Neural progenitor cell (in vitro differentiated cells): ENCODE measurements around the gene LIF. TPM values are rescaled to one million over a fixed set of nuclear protein-coding genes. Genes with fewer than 3 reads are reported as not detected.

Experiments used
- DNase-seq: peaks from one replicate; pipeline ENCODE4 v3.0.0-alpha.2; 2016; ENCODE audit warnings: low spot score
- H2AFZ ChIP-seq: fragments of 200-600 bp; sonication (generic); replicated peaks from 2 replicates; pipeline ENCODE4 v1.6.1; 2016; ENCODE audit warnings: antibody characterized with exemption
- H3F3A ChIP-seq: fragments of 200-600 bp; sonication (generic); 2 replicates; pipeline ENCODE4 v1.6.1; 2016; ENCODE audit warnings: antibody characterized with exemption, low read depth
- H3K27ac ChIP-seq: fragments of 200-600 bp; sonication (generic); 2 replicates; pipeline ENCODE4 v1.5.1; 2016; ENCODE audit warnings: mild to moderate bottlenecking
- H3K27me3 ChIP-seq: fragments of 200-600 bp; sonication (generic); 2 replicates; pipeline ENCODE4 v1.6.1; 2016; ENCODE audit warnings: mild to moderate bottlenecking, moderate library complexity
- H3K36me3 ChIP-seq: fragments of 200-600 bp; sonication (generic); 2 replicates; pipeline ENCODE4 v1.5.1; 2016
- H3K4me1 ChIP-seq: fragments of 200-600 bp; sonication (generic); 2 replicates; pipeline ENCODE4 v1.6.1; 2016; ENCODE audit warnings: mixed run types
- H3K4me2 ChIP-seq: fragments of 200-600 bp; sonication (generic); 2 replicates; pipeline ENCODE4 v1.6.1; 2016
- H3K4me3 ChIP-seq: fragments of 200-600 bp; sonication (generic); 2 replicates; pipeline ENCODE4 v1.5.1; 2016
- H3K79me2 ChIP-seq: fragments of 200-600 bp; sonication (generic); 2 replicates; pipeline ENCODE4 v1.6.1; 2016; ENCODE audit warnings: low read depth
- H3K9ac ChIP-seq: fragments of 200-600 bp; sonication (generic); 2 replicates; pipeline ENCODE4 v1.6.1; 2016
- H3K9me3 ChIP-seq: fragments of 200-600 bp; sonication (generic); 2 replicates; pipeline ENCODE4 v1.5.1; 2016; ENCODE audit warnings: low read depth
- H4K20me1 ChIP-seq: fragments of 200-600 bp; sonication (generic); 2 replicates; pipeline ENCODE4 v1.6.1; 2016; ENCODE audit warnings: low read depth
- H3K27ac Mint-ChIP-seq: 3 replicates; pipeline ENCODE4 v1.8.0; 2021; ENCODE audit warnings: mixed read lengths
- H3K27me3 Mint-ChIP-seq: 2 replicates; pipeline ENCODE4 v1.8.0; 2022; ENCODE audit warnings: low read depth, mild to moderate bottlenecking, inconsistent platforms, moderate library complexity, mixed read lengths; ENCODE audit not compliant: insufficient read depth
- H3K36me3 Mint-ChIP-seq: 3 replicates; pipeline ENCODE4 v1.8.0; 2021; ENCODE audit warnings: mixed read lengths
- H3K4me1 Mint-ChIP-seq: 3 replicates; pipeline ENCODE4 v1.8.0; 2021; ENCODE audit warnings: mixed read lengths
- H3K4me3 Mint-ChIP-seq: 3 replicates; pipeline ENCODE4 v1.8.0; 2021; ENCODE audit warnings: mild to moderate bottlenecking, moderate library complexity, mixed read lengths
- H3K9me3 Mint-ChIP-seq: 3 replicates; pipeline ENCODE4 v1.8.0; 2020; ENCODE audit warnings: mixed read lengths
- CTCF ChIP-seq: fragments of 200-600 bp; sonication (generic); IDR thresholded peaks from 2 replicates; pipeline ENCODE4 v1.5.1; 2017; ENCODE audit warnings: antibody characterized with exemption, mild to moderate bottlenecking
- EZH2 ChIP-seq: fragments of 200-600 bp; sonication (generic); IDR thresholded peaks from 2 replicates; pipeline ENCODE4 v1.6.1; 2017; ENCODE audit warnings: antibody characterized with exemption, mild to moderate bottlenecking, moderate library complexity
- EZH2phosphoT487 ChIP-seq: fragments of 200-600 bp; sonication (generic); IDR thresholded peaks from 2 replicates; pipeline ENCODE4 v1.6.1; 2017; ENCODE audit warnings: antibody characterized with exemption
- total RNA-seq: library from RNA; depleted of rRNA; stranded (reverse); fragments of >200 nt; gene quantifications from 2 replicates; pipeline ENCODE4 v1.2.3, GENCODE V29; 2015; ENCODE audit warnings: low replicate concordance

The LIF gene
- total RNA-seq, 1 donor from 2014 or later = 0.21 TPM

GRCh38 chr22:30294830-30295229 is 48.3 kb upstream of the LIF start:
- H3K4me1 Mint-ChIP-seq = no peaks in the 10 kb centered on the region
- Histone ChIP-seq H3K9ac (no peak overlapping the region), H3K27ac (no peak overlapping the region), H3K36me3 (no peaks in the 10 kb centered on the region), H3F3A (peaks cover 11% of the 10 kb centered on the region), H3K4me1 (peaks cover 10% of the 10 kb centered on the region), H3K27me3 (no peaks in the 10 kb centered on the region), H3K4me3 (no peak overlapping the region), H4K20me1 (no peaks in the 10 kb centered on the region), H2AFZ (no peak overlapping the region), H3K9me3 (no peaks in the 10 kb centered on the region), H3K4me2 (no peak overlapping the region), H3K79me2 (no peaks in the 10 kb centered on the region)
- peaks cover 2% of the 10 kb centered on the region for H3K27me3 Mint-ChIP-seq
- H3K9me3 Mint-ChIP-seq = no peaks in the 10 kb centered on the region
- no peak overlapping the region for H3K27ac Mint-ChIP-seq
- TF ChIP-seq CTCF (no peak), EZH2 (no peak), EZH2phosphoT487 (no peak)
- DNase-seq = no peak
- no peak overlapping the region for H3K4me3 Mint-ChIP-seq
- no peaks in the 10 kb centered on the region for H3K36me3 Mint-ChIP-seq

GRCh38 chr22:30294066-30294465 is 47.5 kb upstream of the LIF start:
- no peaks in the 10 kb centered on the region for H3K27me3 ChIP-seq
- Mint-ChIP-seq H3K36me3 (no peaks in the 10 kb centered on the region), H3K27ac (no peak overlapping the region), H3K27me3 (peaks cover 2% of the 10 kb centered on the region), H3K4me1 (no peaks in the 10 kb centered on the region), H3K4me3 (no peak overlapping the region), H3K9me3 (no peaks in the 10 kb centered on the region)
- H3K9me3 ChIP-seq = no peaks in the 10 kb centered on the region
- no peaks in the 10 kb centered on the region for H3K36me3 ChIP-seq
- no peak overlapping the region for H3K4me2 ChIP-seq
- no peak for TF ChIP-seq EZH2phosphoT487
- TF ChIP-seq CTCF = no peak
- TF ChIP-seq EZH2 = no peak
- no peak overlapping the region for H3K27ac ChIP-seq
- peaks cover 10% of the 10 kb centered on the region for H3K4me1 ChIP-seq
- H3K9ac ChIP-seq = no peak overlapping the region
- DNase-seq = no peak
- no peak overlapping the region for H3K4me3 ChIP-seq
- H3F3A ChIP-seq = peaks cover 16% of the 10 kb centered on the region
- no peak overlapping the region for H2AFZ ChIP-seq
- no peaks in the 10 kb centered on the region for H4K20me1 ChIP-seq
- no peaks in the 10 kb centered on the region for H3K79me2 ChIP-seq

- H3K36me3 Mint-ChIP-seq = no peaks in the 10 kb centered on the region
- H2AFZ ChIP-seq = no peak overlapping the region
- no peaks in the 10 kb centered on the region for H3K27me3 ChIP-seq
- no peaks in the 10 kb centered on the region for H3K36me3 ChIP-seq
- TF ChIP-seq EZH2 (no peak), CTCF (no peak), EZH2phosphoT487 (no peak)
- no peaks in the 10 kb centered on the region for H3K79me2 ChIP-seq
- H3K27ac ChIP-seq = no peak overlapping the region
- no peak overlapping the region for H3K4me2 ChIP-seq
- no peak overlapping the region for H3K4me3 ChIP-seq
- H3K9ac ChIP-seq = no peak overlapping the region
- no peaks in the 10 kb centered on the region for H4K20me1 ChIP-seq
- no peaks in the 10 kb centered on the region for H3K9me3 Mint-ChIP-seq
- H3K9me3 ChIP-seq = no peaks in the 10 kb centered on the region
- H3F3A ChIP-seq = peaks cover 26% of the 10 kb centered on the region
- no peak overlapping the region for H3K4me3 Mint-ChIP-seq
- peaks cover 17% of the 10 kb centered on the region for H3K4me1 ChIP-seq
- H3K27ac Mint-ChIP-seq = no peak overlapping the region
- peaks cover 6% of the 10 kb centered on the region for H3K27me3 Mint-ChIP-seq
- DNase-seq = no peak
- peaks cover 5% of the 10 kb centered on the region for H3K4me1 Mint-ChIP-seq
These were observed 46.5 kb upstream of the LIF start for GRCh38 chr22:30293026-30293425.
